DOHH2 (cell line): ENCODE measurements around the gene COL1A1.

Source experiments
- EZH2phosphoT487 ChIP-seq: fragments of 200-600 bp; sonication (generic); IDR thresholded peaks from 2 replicates; pipeline ENCODE4 v1.6.1; 2017; ENCODE audit warnings: borderline replicate concordance, mild to moderate bottlenecking, antibody characterized with exemption, low read length, moderate library complexity, mixed read lengths
- TF ChIP-seq, protein P1 (sequence below): fragments of 200-600 bp; sonication (generic); IDR thresholded peaks from one replicate; pipeline ENCODE4 v1.5.1; 2014; ENCODE audit warnings: antibody characterized with exemption, mild to moderate bottlenecking, low read depth, low read length; ENCODE audit not compliant: poor library complexity, severe bottlenecking

DNA sequence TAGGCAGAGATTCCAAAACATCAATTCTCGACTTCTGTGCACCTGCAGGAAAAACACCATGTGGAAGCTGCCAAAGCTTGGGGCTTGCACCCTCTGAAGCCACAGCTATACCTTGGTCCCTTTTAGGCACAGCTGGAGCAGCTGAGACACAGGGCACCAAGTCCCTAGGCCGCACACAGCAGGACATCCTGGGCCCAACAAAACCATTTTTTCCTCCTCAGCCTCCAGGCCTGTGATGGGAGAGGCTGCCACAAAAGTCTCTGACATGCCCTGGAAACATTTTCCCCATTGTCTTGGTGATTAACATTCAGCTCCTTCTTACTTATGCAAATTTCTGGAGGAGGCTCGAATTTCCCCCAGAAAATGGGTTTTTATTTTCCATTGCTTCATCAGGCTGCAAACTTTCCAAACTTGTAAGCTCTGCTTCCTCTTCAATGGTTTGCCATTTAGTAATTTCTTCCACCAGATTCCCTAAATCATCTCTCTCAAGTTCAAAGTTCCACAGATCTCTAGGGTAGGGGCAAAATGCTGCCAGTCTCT, 24.3 kb upstream of the COL1A1 start:
- TF ChIP-seq, protein P1, sequence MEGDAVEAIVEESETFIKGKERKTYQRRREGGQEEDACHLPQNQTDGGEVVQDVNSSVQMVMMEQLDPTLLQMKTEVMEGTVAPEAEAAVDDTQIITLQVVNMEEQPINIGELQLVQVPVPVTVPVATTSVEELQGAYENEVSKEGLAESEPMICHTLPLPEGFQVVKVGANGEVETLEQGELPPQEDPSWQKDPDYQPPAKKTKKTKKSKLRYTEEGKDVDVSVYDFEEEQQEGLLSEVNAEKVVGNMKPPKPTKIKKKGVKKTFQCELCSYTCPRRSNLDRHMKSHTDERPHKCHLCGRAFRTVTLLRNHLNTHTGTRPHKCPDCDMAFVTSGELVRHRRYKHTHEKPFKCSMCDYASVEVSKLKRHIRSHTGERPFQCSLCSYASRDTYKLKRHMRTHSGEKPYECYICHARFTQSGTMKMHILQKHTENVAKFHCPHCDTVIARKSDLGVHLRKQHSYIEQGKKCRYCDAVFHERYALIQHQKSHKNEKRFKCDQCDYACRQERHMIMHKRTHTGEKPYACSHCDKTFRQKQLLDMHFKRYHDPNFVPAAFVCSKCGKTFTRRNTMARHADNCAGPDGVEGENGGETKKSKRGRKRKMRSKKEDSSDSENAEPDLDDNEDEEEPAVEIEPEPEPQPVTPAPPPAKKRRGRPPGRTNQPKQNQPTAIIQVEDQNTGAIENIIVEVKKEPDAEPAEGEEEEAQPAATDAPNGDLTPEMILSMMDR = no peak
- no peak for TF ChIP-seq EZH2phosphoT487
